HEK293 (cell line): ENCODE measurements around the gene PPP1R18.

ENCODE experiments used
- HOXC10 ChIP-seq: sonication (generic); formaldehyde crosslinking; IDR thresholded peaks from 2 replicates; pipeline ENCODE4 v1.8.1; 2023; ENCODE audit warnings: mild to moderate bottlenecking, missing genetic modification reagents
- MYNN ChIP-seq: fragments of 450-650 bp; formaldehyde crosslinking; IDR thresholded peaks from 2 replicates; pipeline ENCODE4 v1.5.1; 2016; ENCODE audit warnings: missing biosample characterization, missing genetic modification characterization, borderline replicate concordance
- PRDM1 ChIP-seq: fragments of 450-650 bp; formaldehyde crosslinking; IDR thresholded peaks from 2 replicates; pipeline ENCODE4; 2016; ENCODE audit warnings: missing biosample characterization, missing genetic modification characterization
- WT1 ChIP-seq: fragments of 450-650 bp; formaldehyde crosslinking; IDR thresholded peaks from 2 replicates; pipeline ENCODE4 v1.5.1; 2016; ENCODE audit warnings: missing biosample characterization, missing genetic modification characterization
- ZFP3 ChIP-seq: fragments of 450-650 bp; formaldehyde crosslinking; IDR thresholded peaks from 2 replicates; pipeline ENCODE4 v1.5.1; 2016; ENCODE audit warnings: low read depth, missing biosample characterization, missing genetic modification characterization
- ZNF112 ChIP-seq: fragments of 450-650 bp; formaldehyde crosslinking; IDR thresholded peaks from 2 replicates; pipeline ENCODE4 v1.5.0; 2017; ENCODE audit warnings: missing biosample characterization, missing genetic modification characterization
- ZNF169 ChIP-seq: fragments of 450-650 bp; formaldehyde crosslinking; IDR thresholded peaks from 2 replicates; pipeline ENCODE4 v1.5.1; 2016; ENCODE audit warnings: missing biosample characterization, missing genetic modification characterization
- ZNF211 ChIP-seq: fragments of 450-650 bp; formaldehyde crosslinking; IDR thresholded peaks from 2 replicates; pipeline ENCODE4 v1.5.1; 2016; ENCODE audit warnings: low read depth, missing biosample characterization, missing genetic modification characterization
- ZNF324 ChIP-seq: fragments of 450-650 bp; formaldehyde crosslinking; IDR thresholded peaks from 2 replicates; pipeline ENCODE4 v1.5.1; 2016; ENCODE audit warnings: missing biosample characterization, missing genetic modification characterization
- ZNF350 ChIP-seq: fragments of 450-650 bp; formaldehyde crosslinking; IDR thresholded peaks from 2 replicates; pipeline ENCODE4 v1.5.0; 2017; ENCODE audit warnings: missing biosample characterization, mild to moderate bottlenecking, missing genetic modification characterization
- ZNF654 ChIP-seq: fragments of 450-650 bp; formaldehyde crosslinking; IDR thresholded peaks from 2 replicates; pipeline ENCODE4 v1.5.1; 2016; ENCODE audit warnings: low read depth, missing biosample characterization, missing genetic modification characterization
- ZNF707 ChIP-seq: fragments of 450-650 bp; formaldehyde crosslinking; IDR thresholded peaks from 2 replicates; pipeline ENCODE4 v1.5.1; 2016; ENCODE audit warnings: missing biosample characterization, missing genetic modification characterization
- ZNF785 ChIP-seq: fragments of 450-650 bp; formaldehyde crosslinking; IDR thresholded peaks from 2 replicates; pipeline ENCODE4 v1.5.1; 2016; ENCODE audit warnings: missing biosample characterization, missing genetic modification characterization
- ZSCAN23 ChIP-seq: fragments of 450-650 bp; formaldehyde crosslinking; IDR thresholded peaks from 2 replicates; pipeline ENCODE4 v1.5.1; 2016; ENCODE audit warnings: missing biosample characterization, missing genetic modification characterization
- TF ChIP-seq, protein P1 (sequence below): fragments of 450-650 bp; formaldehyde crosslinking; IDR thresholded peaks from 2 replicates; pipeline ENCODE4 v1.5.1; 2016; ENCODE audit warnings: missing biosample characterization, missing genetic modification characterization
- TF ChIP-seq, protein P2 (sequence below): fragments of 450-650 bp; formaldehyde crosslinking; IDR thresholded peaks from 2 replicates; pipeline ENCODE4 v1.5.1; 2016; ENCODE audit warnings: missing biosample characterization, missing genetic modification characterization
- TF ChIP-seq, protein P3 (sequence below): fragments of 450-650 bp; formaldehyde crosslinking; IDR thresholded peaks from 2 replicates; pipeline ENCODE4 v1.5.1; 2016; ENCODE audit warnings: missing biosample characterization, missing genetic modification characterization
- TF ChIP-seq, protein P4 (sequence below): fragments of 450-650 bp; IDR thresholded peaks from 2 replicates; pipeline ENCODE4 v1.5.1; 2018; ENCODE audit warnings: missing biosample characterization, missing genetic modification characterization
- TF ChIP-seq, protein P5 (sequence below): fragments of 450-650 bp; formaldehyde crosslinking; IDR thresholded peaks from 2 replicates; pipeline ENCODE4 v1.5.1; 2016; ENCODE audit warnings: missing biosample characterization, missing genetic modification characterization
- TF ChIP-seq, protein P6 (sequence below): fragments of 450-650 bp; formaldehyde crosslinking; IDR thresholded peaks from 2 replicates; pipeline ENCODE4 v1.5.1; 2016; ENCODE audit warnings: missing biosample characterization, missing genetic modification characterization
- TF ChIP-seq, protein P7 (sequence below): fragments of 450-650 bp; formaldehyde crosslinking; conservative IDR thresholded peaks from 2 replicates; pipeline ENCODE4 v1.5.1; 2016; ENCODE audit warnings: low read depth, missing biosample characterization, missing genetic modification characterization

Gene PPP1R18

DNA sequence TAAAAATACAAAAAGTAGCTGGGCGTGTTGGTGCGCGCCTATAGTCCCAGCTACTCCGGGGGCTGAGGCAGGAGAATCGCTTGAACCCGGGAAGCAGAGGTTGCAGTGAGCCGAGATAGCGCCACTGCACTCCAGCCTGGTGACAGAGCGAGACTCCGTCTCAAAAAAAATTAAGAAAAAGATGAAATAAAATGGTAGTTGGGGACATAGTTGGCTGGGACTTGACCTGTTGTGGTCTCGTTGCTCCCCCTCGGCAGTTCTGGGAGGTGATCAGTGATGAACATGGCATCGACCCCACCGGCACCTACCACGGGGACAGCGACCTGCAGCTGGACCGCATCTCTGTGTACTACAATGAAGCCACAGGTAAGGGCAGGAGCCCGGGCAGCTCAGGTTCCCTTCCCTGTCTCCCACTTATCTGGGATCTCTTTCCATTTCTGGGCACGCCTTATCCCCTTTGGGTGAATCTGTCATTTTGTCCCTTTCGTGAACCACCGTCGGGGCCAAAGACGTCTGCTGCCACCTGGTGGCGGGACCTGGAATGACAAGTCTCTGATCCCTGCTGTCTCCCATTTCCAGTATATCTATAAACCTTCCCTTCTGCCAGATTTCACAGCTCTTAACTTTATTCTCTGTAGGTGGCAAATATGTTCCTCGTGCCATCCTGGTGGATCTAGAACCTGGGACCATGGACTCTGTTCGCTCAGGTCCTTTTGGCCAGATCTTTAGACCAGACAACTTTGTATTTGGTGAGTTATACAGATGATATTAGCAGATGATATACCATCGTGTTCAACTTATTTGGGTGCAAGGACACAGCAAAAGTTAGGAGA lies 36.1 kb upstream of the PPP1R18 start (continued):
- no peak for TF ChIP-seq ZNF211 (tag by site-specific recombination)
- no peak for TF ChIP-seq ZNF350 (tag by site-specific recombination)
- TF ChIP-seq ZNF112 (tag by site-specific recombination) = no peak
- peak; percentile 86 for TF ChIP-seq PRDM1 (tag by site-specific recombination)
- TF ChIP-seq ZNF169 (tag by site-specific recombination) = no peak
- TF ChIP-seq, protein P1, sequence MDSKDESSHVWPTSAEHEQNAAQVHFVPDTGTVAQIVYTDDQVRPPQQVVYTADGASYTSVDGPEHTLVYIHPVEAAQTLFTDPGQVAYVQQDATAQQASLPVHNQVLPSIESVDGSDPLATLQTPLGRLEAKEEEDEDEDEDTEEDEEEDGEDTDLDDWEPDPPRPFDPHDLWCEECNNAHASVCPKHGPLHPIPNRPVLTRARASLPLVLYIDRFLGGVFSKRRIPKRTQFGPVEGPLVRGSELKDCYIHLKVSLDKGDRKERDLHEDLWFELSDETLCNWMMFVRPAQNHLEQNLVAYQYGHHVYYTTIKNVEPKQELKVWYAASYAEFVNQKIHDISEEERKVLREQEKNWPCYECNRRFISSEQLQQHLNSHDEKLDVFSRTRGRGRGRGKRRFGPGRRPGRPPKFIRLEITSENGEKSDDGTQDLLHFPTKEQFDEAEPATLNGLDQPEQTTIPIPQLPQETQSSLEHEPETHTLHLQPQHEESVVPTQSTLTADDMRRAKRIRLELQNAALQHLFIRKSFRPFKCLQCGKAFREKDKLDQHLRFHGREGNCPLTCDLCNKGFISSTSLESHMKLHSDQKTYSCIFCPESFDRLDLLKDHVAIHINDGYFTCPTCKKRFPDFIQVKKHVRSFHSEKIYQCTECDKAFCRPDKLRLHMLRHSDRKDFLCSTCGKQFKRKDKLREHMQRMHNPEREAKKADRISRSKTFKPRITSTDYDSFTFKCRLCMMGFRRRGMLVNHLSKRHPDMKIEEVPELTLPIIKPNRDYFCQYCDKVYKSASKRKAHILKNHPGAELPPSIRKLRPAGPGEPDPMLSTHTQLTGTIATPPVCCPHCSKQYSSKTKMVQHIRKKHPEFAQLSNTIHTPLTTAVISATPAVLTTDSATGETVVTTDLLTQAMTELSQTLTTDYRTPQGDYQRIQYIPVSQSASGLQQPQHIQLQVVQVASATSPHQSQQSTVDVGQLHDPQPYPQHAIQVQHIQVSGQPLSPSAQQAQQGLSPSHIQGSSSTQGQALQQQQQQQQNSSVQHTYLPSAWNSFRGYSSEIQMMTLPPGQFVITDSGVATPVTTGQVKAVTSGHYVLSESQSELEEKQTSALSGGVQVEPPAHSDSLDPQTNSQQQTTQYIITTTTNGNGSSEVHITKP (tag by site-specific recombination) = peak; percentile 51; the same call in 1 of the 2 replicates
- no peak for TF ChIP-seq MYNN
- TF ChIP-seq ZFP3 (tag by site-specific recombination) = no peak
- no peak for TF ChIP-seq ZSCAN23 (tag by site-specific recombination)
- peak; percentile 45; the same call in 1 of the 2 replicates for TF ChIP-seq WT1 (tag by site-specific recombination)
- TF ChIP-seq ZNF654 (tag by site-specific recombination) = peak; percentile 64
- TF ChIP-seq HOXC10 (CRISPR knock-in tag) = no peak
- no peak for TF ChIP-seq ZNF785 (tag by site-specific recombination)
- TF ChIP-seq, protein P2, sequence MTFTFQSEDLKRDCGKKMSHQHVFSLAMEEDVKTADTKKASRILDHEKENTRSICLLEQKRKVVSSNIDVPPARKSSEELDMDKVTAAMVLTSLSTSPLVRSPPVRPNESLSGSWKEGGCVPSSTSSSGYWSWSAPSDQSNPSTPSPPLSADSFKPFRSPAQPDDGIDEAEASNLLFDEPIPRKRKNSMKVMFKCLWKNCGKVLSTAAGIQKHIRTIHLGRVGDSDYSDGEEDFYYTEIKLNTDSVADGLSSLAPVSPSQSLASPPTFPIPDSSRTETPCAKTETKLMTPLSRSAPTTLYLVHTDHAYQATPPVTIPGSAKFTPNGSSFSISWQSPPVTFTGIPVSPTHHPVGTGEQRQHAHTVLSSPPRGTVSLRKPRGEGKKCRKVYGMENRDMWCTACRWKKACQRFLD (tag by site-specific recombination) = no peak
- TF ChIP-seq ZNF707 = no peak
- TF ChIP-seq ZNF324 (tag by site-specific recombination) = peak; percentile 50
- TF ChIP-seq, protein P3, sequence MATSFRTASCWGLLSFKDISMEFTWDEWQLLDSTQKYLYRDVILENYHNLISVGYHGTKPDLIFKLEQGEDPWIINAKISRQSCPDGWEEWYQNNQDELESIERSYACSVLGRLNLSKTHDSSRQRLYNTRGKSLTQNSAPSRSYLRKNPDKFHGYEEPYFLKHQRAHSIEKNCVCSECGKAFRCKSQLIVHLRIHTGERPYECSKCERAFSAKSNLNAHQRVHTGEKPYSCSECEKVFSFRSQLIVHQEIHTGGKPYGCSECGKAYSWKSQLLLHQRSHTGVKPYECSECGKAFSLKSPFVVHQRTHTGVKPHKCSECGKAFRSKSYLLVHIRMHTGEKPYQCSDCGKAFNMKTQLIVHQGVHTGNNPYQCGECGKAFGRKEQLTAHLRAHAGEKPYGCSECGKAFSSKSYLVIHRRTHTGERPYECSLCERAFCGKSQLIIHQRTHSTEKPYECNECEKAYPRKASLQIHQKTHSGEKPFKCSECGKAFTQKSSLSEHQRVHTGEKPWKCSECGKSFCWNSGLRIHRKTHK (tag by site-specific recombination) = no peak
- TF ChIP-seq, protein P4, sequence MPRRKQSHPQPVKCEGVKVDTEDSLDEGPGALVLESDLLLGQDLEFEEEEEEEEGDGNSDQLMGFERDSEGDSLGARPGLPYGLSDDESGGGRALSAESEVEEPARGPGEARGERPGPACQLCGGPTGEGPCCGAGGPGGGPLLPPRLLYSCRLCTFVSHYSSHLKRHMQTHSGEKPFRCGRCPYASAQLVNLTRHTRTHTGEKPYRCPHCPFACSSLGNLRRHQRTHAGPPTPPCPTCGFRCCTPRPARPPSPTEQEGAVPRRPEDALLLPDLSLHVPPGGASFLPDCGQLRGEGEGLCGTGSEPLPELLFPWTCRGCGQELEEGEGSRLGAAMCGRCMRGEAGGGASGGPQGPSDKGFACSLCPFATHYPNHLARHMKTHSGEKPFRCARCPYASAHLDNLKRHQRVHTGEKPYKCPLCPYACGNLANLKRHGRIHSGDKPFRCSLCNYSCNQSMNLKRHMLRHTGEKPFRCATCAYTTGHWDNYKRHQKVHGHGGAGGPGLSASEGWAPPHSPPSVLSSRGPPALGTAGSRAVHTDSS = no peak; the same call in 1 of the 2 replicates
- TF ChIP-seq, protein P5, sequence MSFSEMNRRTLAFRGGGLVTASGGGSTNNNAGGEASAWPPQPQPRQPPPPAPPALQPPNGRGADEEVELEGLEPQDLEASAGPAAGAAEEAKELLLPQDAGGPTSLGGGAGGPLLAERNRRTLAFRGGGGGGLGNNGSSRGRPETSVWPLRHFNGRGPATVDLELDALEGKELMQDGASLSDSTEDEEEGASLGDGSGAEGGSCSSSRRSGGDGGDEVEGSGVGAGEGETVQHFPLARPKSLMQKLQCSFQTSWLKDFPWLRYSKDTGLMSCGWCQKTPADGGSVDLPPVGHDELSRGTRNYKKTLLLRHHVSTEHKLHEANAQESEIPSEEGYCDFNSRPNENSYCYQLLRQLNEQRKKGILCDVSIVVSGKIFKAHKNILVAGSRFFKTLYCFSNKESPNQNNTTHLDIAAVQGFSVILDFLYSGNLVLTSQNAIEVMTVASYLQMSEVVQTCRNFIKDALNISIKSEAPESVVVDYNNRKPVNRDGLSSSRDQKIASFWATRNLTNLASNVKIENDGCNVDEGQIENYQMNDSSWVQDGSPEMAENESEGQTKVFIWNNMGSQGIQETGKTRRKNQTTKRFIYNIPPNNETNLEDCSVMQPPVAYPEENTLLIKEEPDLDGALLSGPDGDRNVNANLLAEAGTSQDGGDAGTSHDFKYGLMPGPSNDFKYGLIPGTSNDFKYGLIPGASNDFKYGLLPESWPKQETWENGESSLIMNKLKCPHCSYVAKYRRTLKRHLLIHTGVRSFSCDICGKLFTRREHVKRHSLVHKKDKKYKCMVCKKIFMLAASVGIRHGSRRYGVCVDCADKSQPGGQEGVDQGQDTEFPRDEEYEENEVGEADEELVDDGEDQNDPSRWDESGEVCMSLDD (tag by site-specific recombination) = 0 out of 2 replicates have a peak, but pooled peaks have one; percentile 66
- TF ChIP-seq, protein P6, sequence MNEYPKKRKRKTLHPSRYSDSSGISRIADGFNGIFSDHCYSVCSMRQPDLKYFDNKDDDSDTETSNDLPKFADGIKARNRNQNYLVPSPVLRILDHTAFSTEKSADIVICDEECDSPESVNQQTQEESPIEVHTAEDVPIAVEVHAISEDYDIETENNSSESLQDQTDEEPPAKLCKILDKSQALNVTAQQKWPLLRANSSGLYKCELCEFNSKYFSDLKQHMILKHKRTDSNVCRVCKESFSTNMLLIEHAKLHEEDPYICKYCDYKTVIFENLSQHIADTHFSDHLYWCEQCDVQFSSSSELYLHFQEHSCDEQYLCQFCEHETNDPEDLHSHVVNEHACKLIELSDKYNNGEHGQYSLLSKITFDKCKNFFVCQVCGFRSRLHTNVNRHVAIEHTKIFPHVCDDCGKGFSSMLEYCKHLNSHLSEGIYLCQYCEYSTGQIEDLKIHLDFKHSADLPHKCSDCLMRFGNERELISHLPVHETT (tag by site-specific recombination) = no peak
- TF ChIP-seq, protein P7, sequence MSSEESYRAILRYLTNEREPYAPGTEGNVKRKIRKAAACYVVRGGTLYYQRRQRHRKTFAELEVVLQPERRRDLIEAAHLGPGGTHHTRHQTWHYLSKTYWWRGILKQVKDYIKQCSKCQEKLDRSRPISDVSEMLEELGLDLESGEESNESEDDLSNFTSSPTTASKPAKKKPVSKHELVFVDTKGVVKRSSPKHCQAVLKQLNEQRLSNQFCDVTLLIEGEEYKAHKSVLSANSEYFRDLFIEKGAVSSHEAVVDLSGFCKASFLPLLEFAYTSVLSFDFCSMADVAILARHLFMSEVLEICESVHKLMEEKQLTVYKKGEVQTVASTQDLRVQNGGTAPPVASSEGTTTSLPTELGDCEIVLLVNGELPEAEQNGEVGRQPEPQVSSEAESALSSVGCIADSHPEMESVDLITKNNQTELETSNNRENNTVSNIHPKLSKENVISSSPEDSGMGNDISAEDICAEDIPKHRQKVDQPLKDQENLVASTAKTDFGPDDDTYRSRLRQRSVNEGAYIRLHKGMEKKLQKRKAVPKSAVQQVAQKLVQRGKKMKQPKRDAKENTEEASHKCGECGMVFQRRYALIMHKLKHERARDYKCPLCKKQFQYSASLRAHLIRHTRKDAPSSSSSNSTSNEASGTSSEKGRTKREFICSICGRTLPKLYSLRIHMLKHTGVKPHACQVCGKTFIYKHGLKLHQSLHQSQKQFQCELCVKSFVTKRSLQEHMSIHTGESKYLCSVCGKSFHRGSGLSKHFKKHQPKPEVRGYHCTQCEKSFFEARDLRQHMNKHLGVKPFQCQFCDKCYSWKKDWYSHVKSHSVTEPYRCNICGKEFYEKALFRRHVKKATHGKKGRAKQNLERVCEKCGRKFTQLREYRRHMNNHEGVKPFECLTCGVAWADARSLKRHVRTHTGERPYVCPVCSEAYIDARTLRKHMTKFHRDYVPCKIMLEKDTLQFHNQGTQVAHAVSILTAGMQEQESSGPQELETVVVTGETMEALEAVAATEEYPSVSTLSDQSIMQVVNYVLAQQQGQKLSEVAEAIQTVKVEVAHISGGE = no peak
